ENCODE measurements around the gene EBNA1BP2. TPM values are rescaled to one million over a fixed set of nuclear protein-coding genes. Genes with fewer than 3 reads are reported as not detected.

EBNA1BP2 gene
- total and polyA plus RNA-seq, 2 of the 13 experiments (the other 11 are each of a cell fraction or from before 2014, with no cell fraction given): 27.1 to 102 TPM

GRCh38 chr1:43171876-43172526 lies at the start of gene EBNA1BP2, which contains the start of gene CFAP57 (continued):
- TF ChIP-seq ZKSCAN5 (CRISPR knock-in tag; IDR thresholded peaks at IDR 0.05) (no peak), ZXDC (CRISPR knock-in tag; IDR thresholded peaks at IDR 0.05) (no peak), MIXL1 (CRISPR knock-in tag; IDR thresholded peaks at IDR 0.05) (peak; percentile 45; the same call in 1 of the 2 replicates), USF2 (IDR thresholded peaks at IDR 0.05; ENCODE audit: low read depth, low read length) (no peak), USF2 (CRISPR knock-in tag; IDR thresholded peaks at IDR 0.05; ENCODE audit: borderline replicate concordance) (no peak), ZFY (CRISPR knock-in tag; IDR thresholded peaks at IDR 0.05) (peak; percentile 78), YY1 (IDR thresholded peaks at IDR 0.05; ENCODE audit: insufficient read depth, insufficient replicate concordance, low read depth, low read length) (no peak), ATF7-NPFF (CRISPR knock-in tag; IDR thresholded peaks at IDR 0.05; ENCODE audit: low read depth) (peak; percentile 73; the same call in 1 of the 2 replicates), ZNF619 (CRISPR knock-in tag; IDR thresholded peaks at IDR 0.05) (no peak), ZC3H4 (CRISPR knock-in tag; IDR thresholded peaks at IDR 0.05; ENCODE audit: borderline replicate concordance) (no peak), ZNF790 (CRISPR knock-in tag; IDR thresholded peaks at IDR 0.05; ENCODE audit: borderline replicate concordance) (no peak), ZNF160 (CRISPR knock-in tag; IDR thresholded peaks at IDR 0.05) (no peak), FOXJ3 (CRISPR knock-in tag; IDR thresholded peaks at IDR 0.05; ENCODE audit: borderline replicate concordance) (0 out of 2 replicates have a peak, but pooled peaks have one; percentile 16), KDM2A (CRISPR knock-in tag; IDR thresholded peaks at IDR 0.05; ENCODE audit: borderline replicate concordance, low read depth) (peak; percentile 50; the same call in 1 of the 2 replicates), ZNF484 (CRISPR knock-in tag; IDR thresholded peaks at IDR 0.05; ENCODE audit: borderline replicate concordance, low read depth) (no peak), RFXANK (CRISPR knock-in tag; IDR thresholded peaks at IDR 0.05) (peak; percentile 82; the same call in 1 of the 2 replicates), ZNF850 (CRISPR knock-in tag; conservative IDR thresholded peaks at IDR 0.05) (no peak), ZNF687 (CRISPR knock-in tag; IDR thresholded peaks at IDR 0.05) (peak; percentile 96), ZNF468 (CRISPR knock-in tag; IDR thresholded peaks at IDR 0.05) (no peak), MYC (CRISPR knock-in tag; IDR thresholded peaks at IDR 0.05; ENCODE audit: borderline replicate concordance) (peak; percentile 95), TBL1XR1 (IDR thresholded peaks at IDR 0.05; ENCODE audit: borderline replicate concordance, low read length, partially characterized antibody) (peak; percentile 29), RXRB (CRISPR knock-in tag; IDR thresholded peaks at IDR 0.05; ENCODE audit: borderline replicate concordance) (no peak)
